ENCODE results near the gene GINS1.

GRCh38 chr20:25407311-25408169 is at the start of gene GINS1:
- peak; percentile 89 for TF ChIP-seq POLR2A (IDR thresholded peaks at IDR 0.05; ENCODE audit: low read depth, low read length)
- TF ChIP-seq TAF1 (IDR thresholded peaks at IDR 0.05; ENCODE audit: borderline replicate concordance, low read depth, low read length) = peak; percentile 76; the same call in 1 of the 2 replicates
- peak; percentile 86; the same call in 1 of the 2 replicates for TF ChIP-seq POLR2AphosphoS5 (IDR thresholded peaks at IDR 0.05; ENCODE audit: low read depth, low read length)

Data from GM12892 (cell line).